Mesenchymal stem cell (in vitro differentiated cells and primary cell): ENCODE data around the gene ZNG1A.
"Not testable (repeated sequence)": the region's sequence is repeated elsewhere in the genome, so short reads cannot be mapped to it uniquely, and the experiment has no call there.

Experiments
- DNase-seq: peaks from one replicate; pipeline ENCODE4 v3.0.0-alpha.2; 2013
- H2AFZ ChIP-seq: one replicate; pipeline ENCODE4 v1.6.1; 2013; ENCODE audit warnings: low read depth, mild to moderate bottlenecking, control low read depth, inconsistent platforms, low read length, moderate library complexity
- H2AK5ac ChIP-seq: 2 replicates; pipeline ENCODE4 v1.6.1; 2013; ENCODE audit warnings: low read length, moderate library complexity, mild to moderate bottlenecking, inconsistent platforms; ENCODE audit not compliant: severe bottlenecking
- H2BK120ac ChIP-seq: one replicate; pipeline ENCODE4 v1.6.1; 2013; ENCODE audit warnings: low read depth, mild to moderate bottlenecking, inconsistent platforms, low read length, moderate library complexity
- H2BK12ac ChIP-seq, 2 experiments: one replicate each; pipeline ENCODE4 v1.6.1; 2013; ENCODE audit warnings: inconsistent platforms in 2 of 2, low read length in 2 of 2, mild to moderate bottlenecking in 2 of 2, moderate library complexity in 2 of 2, control low read depth in 1 of 2
- H2BK15ac ChIP-seq: one replicate; pipeline ENCODE4 v1.6.1; 2013; ENCODE audit warnings: mild to moderate bottlenecking, low read depth, inconsistent platforms; ENCODE audit not compliant: poor library complexity, severe bottlenecking
- H2BK5ac ChIP-seq: 2 replicates; pipeline ENCODE4 v1.6.1; 2013; ENCODE audit warnings: low read depth, mild to moderate bottlenecking, low read length, control low read depth, inconsistent platforms; ENCODE audit not compliant: poor library complexity, severe bottlenecking
- H3K14ac ChIP-seq, 2 experiments: one replicate each; pipeline ENCODE4 v1.6.1; 2013; ENCODE audit warnings: inconsistent platforms in 2 of 2, low read length in 2 of 2, control low read depth in 1 of 2, mild to moderate bottlenecking in 1 of 2, moderate library complexity in 1 of 2
- H3K18ac ChIP-seq, 2 experiments: one replicate each; pipeline ENCODE4 v1.6.1; 2013; ENCODE audit warnings: inconsistent platforms in 2 of 2, low read length in 2 of 2, control low read depth in 1 of 2, low read depth in 1 of 2, mild to moderate bottlenecking in 1 of 2
- H3K23ac ChIP-seq, 2 experiments: one replicate each; pipeline ENCODE4 v1.6.1; 2013; ENCODE audit warnings: inconsistent platforms in 2 of 2, low read length in 2 of 2, mild to moderate bottlenecking in 2 of 2, moderate library complexity in 2 of 2, control low read depth in 1 of 2
- H3K27ac ChIP-seq: 2 replicates; pipeline ENCODE4 v1.5.1; 2013; ENCODE audit warnings: mild to moderate bottlenecking, moderate library complexity, low read length, control low read depth, inconsistent platforms; ENCODE audit not compliant: poor library complexity, severe bottlenecking
- H3K27me3 ChIP-seq, 2 experiments: 2 replicates each; pipeline versions ENCODE4 v1.6.1 to v1.7.0; 2013; ENCODE audit warnings: low read length in 2 of 2, mild to moderate bottlenecking in 2 of 2, moderate library complexity in 2 of 2, control low read depth in 1 of 2, inconsistent platforms in 1 of 2; ENCODE audit not compliant: control insufficient read depth in 1 of 2, insufficient read depth in 1 of 2
- H3K36me3 ChIP-seq, 2 experiments: 2 replicates each; pipeline versions ENCODE4 v1.6.1 to v1.7.0; 2013; ENCODE audit warnings: low read length in 2 of 2, control low read depth in 1 of 2, inconsistent platforms in 1 of 2, low read depth in 1 of 2, mild to moderate bottlenecking in 1 of 2; ENCODE audit not compliant: insufficient read depth in 2 of 2, control insufficient read depth in 1 of 2
- H3K4ac ChIP-seq, 2 experiments: one replicate each; pipeline ENCODE4 v1.6.1; 2013; ENCODE audit warnings: inconsistent platforms in 2 of 2, low read length in 2 of 2, mild to moderate bottlenecking in 2 of 2, moderate library complexity in 2 of 2, control low read depth in 1 of 2, low read depth in 1 of 2
- H3K4me1 ChIP-seq: 2 replicates; pipeline ENCODE4 v1.6.1; 2013; ENCODE audit warnings: low read depth, low read length, control low read depth; ENCODE audit not compliant: control insufficient read depth, insufficient read depth
- H3K4me2 ChIP-seq: 2 replicates; pipeline ENCODE4 v1.6.1; 2013; ENCODE audit warnings: low read length, mild to moderate bottlenecking, inconsistent platforms; ENCODE audit not compliant: poor library complexity, severe bottlenecking
- H3K4me3 ChIP-seq, 2 experiments: 2 replicates each; pipeline versions ENCODE4 v1.5.1 to v1.7.0; 2013; ENCODE audit warnings: low read length in 2 of 2, mild to moderate bottlenecking in 2 of 2, control low read depth in 1 of 2, low read depth in 1 of 2; ENCODE audit not compliant: insufficient read depth in 1 of 2
- H3K79me1 ChIP-seq: replicated peaks from 2 replicates; pipeline ENCODE4 v1.6.1; 2013; ENCODE audit warnings: mild to moderate bottlenecking, control low read depth, low read length, inconsistent platforms; ENCODE audit not compliant: poor library complexity, severe bottlenecking
- H3K9ac ChIP-seq: 2 replicates; pipeline ENCODE4 v1.7.0; 2013; ENCODE audit warnings: mild to moderate bottlenecking, low read length, moderate library complexity
- H3K9me3 ChIP-seq: 2 replicates; pipeline ENCODE4 v1.7.0; 2013; ENCODE audit warnings: mild to moderate bottlenecking, low read length; ENCODE audit not compliant: control insufficient read depth
- H4K8ac ChIP-seq: one replicate; pipeline ENCODE4 v1.6.1; 2013; ENCODE audit warnings: inconsistent platforms, mild to moderate bottlenecking, low read length, moderate library complexity
- H4K91ac ChIP-seq: one replicate; pipeline ENCODE4 v1.6.1; 2013; ENCODE audit warnings: mild to moderate bottlenecking, low read length, inconsistent platforms
- WGBS: methylation state at CpG from one replicate; pipeline ENCODE4 v1.1.7; 2013; ENCODE audit warnings: mixed read lengths; 5-methylcytosine and 5-hydroxymethylcytosine counted together

Gene ZNG1A

GRCh38 chr9:73076-73899, 105.6 kb downstream of the ZNG1A start:
- not testable (repeated sequence) for H2BK15ac ChIP-seq, H3K4me1 ChIP-seq, H2BK5ac ChIP-seq, H2AK5ac ChIP-seq, H2BK120ac ChIP-seq, H3K14ac ChIP-seq, H3K27me3 ChIP-seq, H3K9me3 ChIP-seq, H3K79me1 ChIP-seq, H4K8ac ChIP-seq, H2BK12ac ChIP-seq, H3K23ac ChIP-seq, H4K91ac ChIP-seq, H3K27ac ChIP-seq, H3K36me3 ChIP-seq, H2AFZ ChIP-seq, H3K4ac ChIP-seq
- H3K4me2 ChIP-seq = peak overlapping the region; percentile 66
- H3K9ac ChIP-seq = peak overlapping the region; percentile 36
- peak overlapping the region in 1 of 2 experiments; percentile 38 for H3K18ac ChIP-seq
- DNase-seq = peak; percentile 41
- peak overlapping the region; percentile 46 to 68 for H3K4me3 ChIP-seq
- WGBS = under 1% methylated on average over 50 of the region's 109 CpGs
